K562 (cell line): Measurements from ENCODE around the gene CEP135. TPM values are rescaled to one million over a fixed set of nuclear protein-coding genes. Genes with fewer than 3 reads are reported as not detected.
A peak's percentile ranks its signal among the peaks of the same experiment; 100 is the strongest.

Experiments
- ATAC-seq: fragments of 200-7000 bp; cut with Tn5 transposase; 3 replicates; pipeline ENCODE4 v1.9.1; 2020; ENCODE audit warnings: moderate library complexity
- BruUV-seq: library from RNA; stranded (reverse); fragments of 400-500 nt; replicated peaks from 2 replicates; lab custom pipeline; 2021; lab: Mats Ljungman, UMichigan
- CTCF ChIA-PET: fragments of 300-600 bp; formaldehyde crosslinking; extraction: SDS; loops from one replicate; lab custom pipeline; 2021; ENCODE audit warnings: low intra/inter-chr PET ratio; lab: Yijun Ruan, JAX
- POLR2A ChIA-PET: fragments of 300-600, 350-650 bp; sonication (Branson Sonifier 250); formaldehyde crosslinking; extraction: SDS; loops from one replicate; lab custom pipeline; 2021; ENCODE audit warnings: antibody characterized with exemption, inconsistent platforms; lab: Yijun Ruan, JAX
- DNase-seq, 4 experiments: peaks; one replicate each; pipeline versions ENCODE4 v3.0.0 to v3.0.0-alpha.2; 2011 to 2018; ENCODE audit warnings: low spot score in 3 of 4, mixed read lengths in 3 of 4; ENCODE audit errors: extremely low read depth in 1 of 4
- FAIRE-seq: peaks from 2 replicates; lab custom pipeline; 2011; peaks lifted over from hg19 to GRCh38; lab: Jason Lieb, UNC
- H2AFZ ChIP-seq: 2 replicates; pipeline ENCODE4 v1.6.0; 2011; ENCODE audit warnings: low read depth, low read length, control low read depth, inconsistent platforms
- H3K27ac ChIP-seq: fragments of 200-600 bp; 3 replicates; pipeline ENCODE4 v1.8.0; 2011; ENCODE audit warnings: low read depth, mild to moderate bottlenecking, control low read depth, inconsistent platforms, low read length, moderate library complexity, mixed read lengths; ENCODE audit errors: extremely low read depth
- H3K27me3 ChIP-seq, 2 experiments: fragments of 300-600 bp in 1 of 2; 2 replicates in 1 of 2; 3 replicates in 1 of 2; pipeline versions ENCODE4 v1.6.0 to v1.8.0; 2011; ENCODE audit warnings: inconsistent platforms in 2 of 2, low read length in 2 of 2, mild to moderate bottlenecking in 1 of 2, mixed read lengths in 1 of 2, moderate library complexity in 1 of 2; ENCODE audit not compliant: control insufficient read depth in 2 of 2, insufficient read depth in 2 of 2
- H3K36me3 ChIP-seq: fragments of 300-600 bp; 3 replicates; pipeline ENCODE4 v1.8.0; 2011; ENCODE audit warnings: mild to moderate bottlenecking, low read length, inconsistent platforms; ENCODE audit not compliant: control insufficient read depth, insufficient read depth
- H3K4me1 ChIP-seq, 2 experiments: fragments of 200-600 bp in 1 of 2; replicated peaks in 1 of 2; 2 replicates in 1 of 2; 3 replicates in 1 of 2; pipeline versions ENCODE4 v1.5.1 to v1.8.0; 2011; ENCODE audit warnings: inconsistent platforms in 2 of 2, low read length in 2 of 2, mild to moderate bottlenecking in 1 of 2, mixed read lengths in 1 of 2, moderate library complexity in 1 of 2; ENCODE audit not compliant: control insufficient read depth in 2 of 2, insufficient read depth in 2 of 2
- H3K4me2 ChIP-seq: 2 replicates; pipeline ENCODE4 v1.6.1; 2011; ENCODE audit warnings: low read length, control low read depth, inconsistent platforms, mixed read lengths; ENCODE audit not compliant: insufficient read depth
- H3K4me3 ChIP-seq: fragments of 200-600 bp; sonication (generic), shearing (Covaris generic); 2 replicates; pipeline ENCODE4 v1.5.1; 2016; ENCODE audit warnings: control low read depth, inconsistent platforms
- H3K79me2 ChIP-seq: fragments of 200-600 bp; 3 replicates; pipeline ENCODE4 v1.8.0; 2011; ENCODE audit warnings: low read length, inconsistent platforms; ENCODE audit not compliant: control insufficient read depth, insufficient read depth
- H3K9ac ChIP-seq, 2 experiments: 2 replicates each; pipeline versions ENCODE4 v1.6.0 to v1.6.1; 2011; ENCODE audit warnings: low read depth in 2 of 2, low read length in 2 of 2, control low read depth in 1 of 2, inconsistent platforms in 1 of 2, mild to moderate bottlenecking in 1 of 2, mixed read lengths in 1 of 2; ENCODE audit not compliant: insufficient read depth in 1 of 2
- H3K9me1 ChIP-seq: one replicate; pipeline ENCODE4 v1.6.0; 2011; ENCODE audit warnings: inconsistent platforms, mild to moderate bottlenecking, low read length, moderate library complexity; ENCODE audit not compliant: control insufficient read depth, insufficient read depth
- H3K9me3 ChIP-seq: replicated peaks from 2 replicates; pipeline ENCODE4 v1.5.1; 2011; ENCODE audit warnings: low read depth, low read length, inconsistent platforms; ENCODE audit not compliant: control insufficient read depth, insufficient read depth
- H4K20me1 ChIP-seq: replicated peaks from 2 replicates; pipeline ENCODE4 v1.6.1; 2011; ENCODE audit warnings: low read length, inconsistent platforms, mixed read lengths; ENCODE audit not compliant: control insufficient read depth, insufficient read depth
- PCBP1 ChIP-seq: fragments of 200-400 bp; formaldehyde crosslinking; IDR thresholded peaks from 2 replicates; pipeline ENCODE4 v1.6.1; 2018; ENCODE audit warnings: mild to moderate bottlenecking, low read depth, low read length; ENCODE audit not compliant: poor library complexity, severe bottlenecking
- SPI1 ChIP-seq: IDR thresholded peaks from 2 replicates; pipeline ENCODE4 v1.6.1; 2011; ENCODE audit warnings: low read depth, low read length, control low read depth, borderline replicate concordance
- WGBS: fragments of 100-300 bp; shearing (Covaris generic); methylation state at CpG from one replicate; pipeline ENCODE4 v1.1.6; 2016; ENCODE audit warnings: low coverage, mixed read lengths; ENCODE audit not compliant: insufficient coverage; ENCODE audit errors: missing lambda C conversion rate; 5-methylcytosine and 5-hydroxymethylcytosine counted together
- in situ Hi-C: fragments of 300-500 bp; cut with MboI; formaldehyde crosslinking; loops from 4 replicates; pipeline ENCODE4 v1.15.0; 2018; ENCODE audit warnings: inconsistent platforms, mixed read lengths
- intact Hi-C: fragments of 100-400 bp; cut with micrococcal nuclease; formaldehyde crosslinking; loops from 2 replicates; pipeline ENCODE4 v1.14.2; 2022
- polyA plus RNA-seq, 8 experiments: library from polyadenylated mRNA; depleted of rRNA in 4 of 8; stranded (reverse) in 5 of 8; unstranded in 3 of 8; fragments of >200 nt; fragmentation: Nextera tagmentation in 2 of 8; fragmentation: Illumina TruSeq in 1 of 8; extraction: Ambion mirVana in 2 of 8; extraction: Trizol in 1 of 8; gene quantifications; 2 replicates each; pipeline versions ENCODE4 v1.2.1 to v1.2.3, GENCODE V29; 2011 to 2014; ENCODE audit warnings: inconsistent platforms in 1 of 8, missing spikeins in 1 of 8
- total RNA-seq, 7 experiments: library from RNA; depleted of rRNA in 6 of 7; stranded (reverse); fragments of >200 nt in 6 of 7; fragmentation: Illumina TruSeq in 2 of 7; extraction: Trizol in 2 of 7; gene quantifications; 2 replicates each; pipeline versions ENCODE4 v1.2.1 to v1.2.3, GENCODE V29; 2011 to 2021; ENCODE audit warnings: low replicate concordance in 1 of 7
- TF ChIP-seq, protein P1 (sequence below): fragments of 250-450 bp; sonication (Bioruptor Pico); IDR thresholded peaks from 2 replicates; pipeline ENCODE4 v1.8.0; 2021; ENCODE audit warnings: moderate library complexity, mild to moderate bottlenecking, inconsistent platforms
- TF ChIP-seq, protein P2 (sequence below): IDR thresholded peaks from 2 replicates; pipeline ENCODE4 v1.6.1; 2016; ENCODE audit warnings: missing genetic modification characterization, missing compliant biosample characterization
- TF ChIP-seq, protein P3 (sequence below): fragments of 250-450 bp; sonication (Bioruptor Pico); IDR thresholded peaks from 2 replicates; pipeline ENCODE4 v1.5.0; 2021
- TF ChIP-seq, protein P4 (sequence below): fragments of 450-650 bp; IDR thresholded peaks from 2 replicates; pipeline ENCODE4 v1.6.1; 2014; ENCODE audit warnings: low read depth, mild to moderate bottlenecking, moderate library complexity, borderline replicate concordance

CEP135 gene
- total and polyA plus RNA-seq, 9 of the 15 experiments (the other 6 are each of a cell fraction or from before 2014, with no cell fraction given): 3.1 to 18.9 (median 15.3) TPM

DNA sequence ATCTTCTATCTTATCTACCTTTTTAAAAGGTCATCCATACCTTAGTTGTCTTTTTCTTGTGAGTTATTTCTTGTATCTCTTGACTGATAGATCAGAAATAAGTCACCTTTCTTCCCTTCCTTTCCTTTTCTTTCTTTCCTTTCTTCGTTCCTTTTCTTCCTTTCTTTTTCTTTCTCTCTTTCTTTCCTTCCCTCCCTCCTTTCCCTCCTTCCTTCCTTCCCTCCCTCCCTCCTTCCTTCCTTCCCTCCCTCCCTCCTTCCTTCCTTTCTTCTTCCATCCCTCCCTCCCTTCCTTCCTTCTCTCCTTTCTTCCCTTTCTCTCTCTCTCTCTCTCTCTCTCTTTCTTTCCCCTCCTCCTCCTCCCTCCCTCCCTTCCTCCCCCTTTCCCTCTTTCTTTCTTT, 93.5 kb downstream of the CEP135 start:
- Histone ChIP-seq H4K20me1 (no peaks in the 10 kb centered on the region), H3K9ac (no peak overlapping the region), H3K4me1 (no peaks in the 10 kb centered on the region), H3K4me3 (no peak overlapping the region), H2AFZ (no peak overlapping the region), H3K9me3 (no peaks in the 10 kb centered on the region), H3K4me2 (no peak overlapping the region), H3K79me2 (no peaks in the 10 kb centered on the region), H3K27me3 (peaks cover 0 to 2% of the 10 kb centered on the region in 2 experiments; a peak in 3 of 5 replicates), H3K9me1 (no peaks in the 10 kb centered on the region), H3K27ac (no peak overlapping the region), H3K36me3 (no peaks in the 10 kb centered on the region)
- no peak for ATAC-seq
- in situ Hi-C loops (no loop called here), intact Hi-C loops (no loop called here)
- TF ChIP-seq, protein P1, sequence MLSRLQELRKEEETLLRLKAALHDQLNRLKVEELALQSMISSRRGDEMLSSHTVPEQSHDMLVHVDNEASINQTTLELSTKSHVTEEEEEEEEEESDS (CRISPR knock-in tag): no peak
- TF ChIP-seq SPI1 (no peak), PCBP1 (no peak)
- TF ChIP-seq, protein P2, sequence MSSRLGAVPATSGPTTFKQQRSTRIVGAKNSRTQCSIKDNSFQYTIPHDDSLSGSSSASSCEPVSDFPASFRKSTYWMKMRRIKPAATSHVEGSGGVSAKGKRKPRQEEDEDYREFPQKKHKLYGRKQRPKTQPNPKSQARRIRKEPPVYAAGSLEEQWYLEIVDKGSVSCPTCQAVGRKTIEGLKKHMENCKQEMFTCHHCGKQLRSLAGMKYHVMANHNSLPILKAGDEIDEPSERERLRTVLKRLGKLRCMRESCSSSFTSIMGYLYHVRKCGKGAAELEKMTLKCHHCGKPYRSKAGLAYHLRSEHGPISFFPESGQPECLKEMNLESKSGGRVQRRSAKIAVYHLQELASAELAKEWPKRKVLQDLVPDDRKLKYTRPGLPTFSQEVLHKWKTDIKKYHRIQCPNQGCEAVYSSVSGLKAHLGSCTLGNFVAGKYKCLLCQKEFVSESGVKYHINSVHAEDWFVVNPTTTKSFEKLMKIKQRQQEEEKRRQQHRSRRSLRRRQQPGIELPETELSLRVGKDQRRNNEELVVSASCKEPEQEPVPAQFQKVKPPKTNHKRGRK: peak; percentile 80
- TF ChIP-seq, protein P3, sequence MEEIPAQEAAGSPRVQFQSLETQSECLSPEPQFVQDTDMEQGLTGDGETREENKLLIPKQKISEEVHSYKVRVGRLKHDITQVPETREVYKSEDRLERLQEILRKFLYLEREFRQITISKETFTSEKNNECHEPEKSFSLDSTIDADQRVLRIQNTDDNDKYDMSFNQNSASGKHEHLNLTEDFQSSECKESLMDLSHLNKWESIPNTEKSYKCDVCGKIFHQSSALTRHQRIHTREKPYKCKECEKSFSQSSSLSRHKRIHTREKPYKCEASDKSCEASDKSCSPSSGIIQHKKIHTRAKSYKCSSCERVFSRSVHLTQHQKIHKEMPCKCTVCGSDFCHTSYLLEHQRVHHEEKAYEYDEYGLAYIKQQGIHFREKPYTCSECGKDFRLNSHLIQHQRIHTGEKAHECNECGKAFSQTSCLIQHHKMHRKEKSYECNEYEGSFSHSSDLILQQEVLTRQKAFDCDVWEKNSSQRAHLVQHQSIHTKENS (CRISPR knock-in tag): no peak
- TF ChIP-seq, protein P4, sequence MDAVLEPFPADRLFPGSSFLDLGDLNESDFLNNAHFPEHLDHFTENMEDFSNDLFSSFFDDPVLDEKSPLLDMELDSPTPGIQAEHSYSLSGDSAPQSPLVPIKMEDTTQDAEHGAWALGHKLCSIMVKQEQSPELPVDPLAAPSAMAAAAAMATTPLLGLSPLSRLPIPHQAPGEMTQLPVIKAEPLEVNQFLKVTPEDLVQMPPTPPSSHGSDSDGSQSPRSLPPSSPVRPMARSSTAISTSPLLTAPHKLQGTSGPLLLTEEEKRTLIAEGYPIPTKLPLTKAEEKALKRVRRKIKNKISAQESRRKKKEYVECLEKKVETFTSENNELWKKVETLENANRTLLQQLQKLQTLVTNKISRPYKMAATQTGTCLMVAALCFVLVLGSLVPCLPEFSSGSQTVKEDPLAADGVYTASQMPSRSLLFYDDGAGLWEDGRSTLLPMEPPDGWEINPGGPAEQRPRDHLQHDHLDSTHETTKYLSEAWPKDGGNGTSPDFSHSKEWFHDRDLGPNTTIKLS: no peak
- DNase-seq: no peak
- POLR2A ChIA-PET: no interaction called here
- FAIRE-seq: no peak
- CTCF ChIA-PET: no interaction called here
- WGBS: no CpG with 5 or more reads among the region's 1 CpG
- no TSS peak for BruUV-seq
